Muscle layer of colon (tissue), 2 donors: ENCODE measurements around the gene OR6C70.
"Not testable (repeated sequence)": the region's sequence is repeated elsewhere in the genome, so short reads cannot be mapped to it uniquely, and the experiment has no call there.

Source experiments
- H3K27ac ChIP-seq: one replicate; pipeline ENCODE4 v1.7.0; 2013; ENCODE audit warnings: low read depth, mild to moderate bottlenecking, low read length, moderate library complexity
- H3K27me3 ChIP-seq, 2 donors: one replicate each; pipeline ENCODE4 v1.7.0; 2013; ENCODE audit warnings: low read length in 2 of 2, mild to moderate bottlenecking in 2 of 2; ENCODE audit not compliant: insufficient read depth in 2 of 2, control insufficient read depth in 1 of 2
- H3K36me3 ChIP-seq: one replicate; pipeline ENCODE4 v1.7.0; 2013; ENCODE audit warnings: mild to moderate bottlenecking, low read length; ENCODE audit not compliant: insufficient read depth
- H3K4me1 ChIP-seq: one replicate; pipeline ENCODE4 v1.7.0; 2013; ENCODE audit warnings: mild to moderate bottlenecking, low read length; ENCODE audit not compliant: insufficient read depth
- H3K4me3 ChIP-seq, 2 donors: one replicate each; pipeline ENCODE4 v1.7.0; 2013; ENCODE audit warnings: low read length in 2 of 2, low read depth in 1 of 2, mild to moderate bottlenecking in 1 of 2, moderate library complexity in 1 of 2
- H3K9ac ChIP-seq: one replicate; pipeline ENCODE4 v1.7.0; 2013; ENCODE audit warnings: low read length
- H3K9me3 ChIP-seq: one replicate; pipeline ENCODE4 v1.7.0; 2013; ENCODE audit warnings: mild to moderate bottlenecking, low read length
- donor health status: abdominal sarcoma.
- donor health status: Adenocarcinoma of cecum.

OR6C70 gene

DNA sequence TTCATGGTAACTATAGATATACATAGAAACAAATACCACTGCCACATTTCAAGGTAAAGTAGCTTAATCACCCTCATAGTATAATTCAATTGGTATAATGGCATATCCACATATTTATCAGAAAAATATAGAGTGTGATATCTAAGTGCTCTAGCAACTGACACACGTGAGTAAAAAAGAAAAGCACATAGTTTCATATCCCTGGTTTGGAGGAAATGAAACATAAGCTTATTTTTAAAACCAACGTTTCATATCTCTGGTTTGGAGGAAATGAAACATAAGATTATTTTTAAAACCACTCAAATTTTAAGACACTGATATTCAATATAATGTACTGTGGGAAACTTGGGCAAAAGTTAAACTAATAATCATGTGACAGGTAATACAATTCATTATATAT, 2.1 kb downstream of the OR6C70 start:
- Histone ChIP-seq H3K27me3 (no peaks in the 10 kb centered on the region), H3K27ac (no peak overlapping the region), H3K4me1 (no peaks in the 10 kb centered on the region), H3K4me3 (no peak overlapping the region), H3K9ac (no peak overlapping the region), H3K36me3 (no peaks in the 10 kb centered on the region), H3K9me3 (no peaks in the 10 kb centered on the region)

DNA sequence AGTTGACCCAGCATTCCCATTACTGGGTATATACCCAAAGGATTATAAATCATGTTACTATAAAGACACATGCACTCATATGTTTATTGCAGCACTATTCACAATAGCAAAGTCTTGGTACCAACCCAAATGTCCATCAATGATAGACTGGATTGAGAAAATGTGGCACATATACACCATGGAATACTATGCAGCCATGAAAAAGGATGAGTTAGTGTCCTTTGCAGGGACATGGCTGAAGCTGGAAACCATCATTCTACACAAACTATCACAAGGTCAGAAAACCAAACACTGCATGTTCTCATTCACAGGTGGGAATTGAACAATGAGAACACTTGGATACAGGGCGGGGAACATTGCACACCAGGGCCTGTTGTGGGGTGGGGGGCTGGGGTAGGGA, 5.0 kb downstream of the OR6C70 start:
- not testable (repeated sequence) for H3K9ac ChIP-seq, H3K27ac ChIP-seq, H3K9me3 ChIP-seq, H3K27me3 ChIP-seq, H3K4me1 ChIP-seq, H3K4me3 ChIP-seq, H3K36me3 ChIP-seq

DNA sequence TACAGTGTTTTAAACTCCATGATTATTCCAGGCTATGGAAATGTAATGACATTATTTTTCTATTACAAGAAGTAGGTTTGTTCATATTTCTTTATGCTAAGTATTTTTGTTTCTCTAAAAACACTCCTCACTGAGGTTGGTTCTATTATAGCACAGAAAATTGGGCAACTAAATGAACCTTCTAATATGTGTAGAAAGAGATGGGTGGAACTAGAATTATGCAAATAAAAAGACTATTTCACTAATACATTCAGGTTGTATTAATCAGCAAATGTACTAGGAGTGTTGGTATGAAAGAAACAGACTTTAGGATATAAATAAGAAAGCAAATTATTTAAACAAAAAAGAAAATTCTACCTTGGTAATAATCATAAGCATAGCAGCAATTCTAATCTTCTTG, 21.1 kb downstream of the OR6C70 start:
- Histone ChIP-seq H3K27me3 (no peaks in the 10 kb centered on the region), H3K9ac (no peak overlapping the region), H3K4me1 (no peaks in the 10 kb centered on the region), H3K36me3 (no peaks in the 10 kb centered on the region), H3K27ac (no peak overlapping the region), H3K4me3 (no peak overlapping the region), H3K9me3 (no peaks in the 10 kb centered on the region)

DNA sequence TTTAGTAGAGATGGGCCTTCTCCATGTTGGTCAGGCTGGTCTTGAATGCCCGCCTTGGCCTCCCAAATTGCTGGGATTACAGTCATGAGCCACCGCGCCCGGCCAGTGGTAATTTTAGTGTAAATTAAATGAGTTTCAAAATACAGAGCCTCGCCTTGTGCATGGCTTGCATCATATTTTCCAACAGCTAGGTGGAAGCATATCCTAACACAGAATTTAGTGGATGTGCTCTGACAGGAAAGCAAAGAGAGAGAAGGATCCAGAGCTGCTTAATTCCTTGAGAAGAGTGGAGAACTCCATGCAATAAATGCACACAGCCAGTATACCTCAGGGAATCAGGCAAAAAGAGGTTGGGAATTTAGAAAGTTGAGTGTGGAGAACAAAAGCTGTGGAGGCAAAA, 23.6 kb downstream of the OR6C70 start:
- no peak overlapping the region for H3K4me3 ChIP-seq
- H3K9me3 ChIP-seq: no peaks in the 10 kb centered on the region
- H3K9ac ChIP-seq: no peak overlapping the region
- H3K36me3 ChIP-seq: no peaks in the 10 kb centered on the region
- no peaks in the 10 kb centered on the region for H3K4me1 ChIP-seq
- no peaks in the 10 kb centered on the region for H3K27me3 ChIP-seq
- H3K27ac ChIP-seq: no peak overlapping the region

DNA sequence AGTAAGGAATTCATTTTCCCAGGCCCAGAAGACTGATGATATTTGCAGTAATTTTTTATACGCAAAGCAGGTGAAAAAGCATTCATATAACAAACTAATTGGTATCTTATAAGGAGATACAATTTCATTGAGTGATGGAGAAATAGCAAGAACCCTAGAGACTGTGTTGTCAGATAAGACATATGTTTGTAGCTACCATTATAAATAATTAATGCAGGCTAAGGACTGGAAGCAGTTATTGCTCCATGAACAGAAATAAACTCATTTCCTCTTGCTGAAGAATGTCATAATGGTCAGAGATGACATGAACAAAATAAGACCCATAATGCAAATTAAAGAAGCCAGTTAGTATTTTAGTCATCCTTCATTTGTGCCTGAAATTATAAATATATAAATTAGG, 24.6 kb downstream of the OR6C70 start:
- Histone ChIP-seq H3K9ac (no peak overlapping the region), H3K4me1 (no peaks in the 10 kb centered on the region), H3K9me3 (no peaks in the 10 kb centered on the region), H3K27me3 (no peaks in the 10 kb centered on the region), H3K36me3 (no peaks in the 10 kb centered on the region), H3K27ac (no peak overlapping the region), H3K4me3 (no peak overlapping the region)

DNA sequence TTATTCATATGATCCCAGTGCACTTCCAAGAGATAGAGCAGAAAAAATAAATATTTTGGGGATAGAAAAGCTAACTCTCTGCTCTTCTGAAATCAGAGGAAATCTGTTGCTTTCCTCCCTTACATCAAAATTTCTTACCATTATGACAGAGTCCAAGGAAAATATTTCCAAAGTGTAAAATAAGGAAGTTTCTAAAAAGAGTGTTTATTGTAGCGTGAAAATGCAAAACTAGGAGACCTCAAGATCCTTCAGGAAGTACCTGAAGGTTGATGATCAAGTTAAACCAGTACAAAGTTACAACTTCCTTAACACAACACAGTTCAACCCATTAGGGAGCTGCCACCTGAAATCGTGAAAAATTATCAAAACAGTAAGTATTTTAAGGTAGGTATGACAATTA, 26.2 kb downstream of the OR6C70 start, which contains the start of gene OR6C2:
TSS of gene OR6C2 (plus strand) at position 301 of the 400 bp plus-strand sequence. CDS start 8,138 bp downstream, outside the sequence.
- no peaks in the 10 kb centered on the region for H3K27me3 ChIP-seq
- H3K4me1 ChIP-seq: no peaks in the 10 kb centered on the region
- H3K27ac ChIP-seq: no peak within 1 kb of the TSS
- H3K4me3 ChIP-seq: no peak within 1 kb of the TSS
- H3K9ac ChIP-seq: no peak within 1 kb of the TSS
- H3K36me3 ChIP-seq: no peaks in the 10 kb centered on the region
- no peaks in the 10 kb centered on the region for H3K9me3 ChIP-seq

DNA sequence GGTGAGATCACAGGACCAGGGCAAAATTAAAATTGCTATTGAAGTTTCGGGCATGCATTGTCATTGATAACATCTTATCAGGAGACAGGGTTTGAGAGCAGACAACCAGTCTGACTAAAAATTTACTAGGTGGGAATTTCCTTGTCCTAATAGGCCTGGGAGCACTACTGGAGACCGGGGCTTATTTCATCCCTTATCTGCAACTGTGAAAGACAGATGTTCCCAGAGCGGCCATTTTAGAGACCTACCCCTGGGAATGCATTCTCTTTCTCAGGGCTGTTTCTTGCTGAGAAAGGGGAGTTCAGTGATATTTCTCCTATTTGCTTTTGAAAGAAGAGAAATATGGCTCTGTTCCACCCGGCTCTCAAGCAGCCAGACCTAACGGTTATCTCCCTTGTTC, 28.7 kb downstream of the OR6C70 start:
- H3K27ac ChIP-seq, H3K9me3 ChIP-seq, H3K27me3 ChIP-seq, H3K4me1 ChIP-seq, H3K36me3 ChIP-seq, H3K9ac ChIP-seq, H3K4me3 ChIP-seq: not testable (repeated sequence)

DNA sequence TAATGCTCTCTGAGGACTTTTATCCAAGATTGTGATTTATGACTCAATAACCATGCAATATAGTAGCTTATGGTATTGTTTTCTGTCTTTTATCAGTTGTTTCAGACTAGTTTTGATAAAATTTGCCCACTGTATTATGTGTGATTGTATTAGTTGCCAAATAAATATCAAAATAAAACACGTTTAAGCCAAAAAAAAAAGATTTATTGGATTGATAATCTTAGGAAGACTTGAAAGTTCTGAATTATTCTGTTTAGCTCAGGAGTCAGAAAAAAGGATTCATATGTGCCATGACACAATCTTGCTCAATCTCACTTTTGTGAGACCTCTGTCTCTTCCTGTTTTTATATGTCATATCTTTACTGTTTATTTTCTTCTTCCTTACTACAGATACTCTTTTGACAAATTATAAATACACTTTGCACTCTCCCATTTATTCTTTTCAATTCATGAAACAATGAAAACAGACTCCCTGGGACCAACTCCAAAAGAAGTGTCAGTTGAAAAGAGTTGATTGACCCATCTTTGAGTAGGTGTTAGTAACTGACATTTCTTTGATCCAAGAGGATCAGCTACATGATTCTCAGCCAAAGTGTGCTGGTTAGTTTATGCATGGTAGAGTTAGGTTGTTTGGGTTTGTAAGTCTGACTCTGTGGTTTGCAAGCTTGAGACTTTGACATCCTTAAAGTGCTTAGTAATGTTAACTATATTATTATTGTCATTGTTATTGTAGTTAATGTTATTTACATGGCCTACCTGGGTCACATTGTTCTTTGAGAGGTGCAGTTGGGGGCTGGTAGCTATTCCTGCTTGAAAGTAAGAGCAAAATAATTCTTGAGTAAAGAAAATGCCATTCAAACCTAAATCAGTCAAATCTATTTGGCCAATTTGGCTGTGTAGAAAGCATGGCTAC, 41.4 kb downstream of the OR6C70 start:
- H3K27me3 ChIP-seq: no peaks in the 10 kb centered on the region
- H3K27ac ChIP-seq: no peak overlapping the region
- H3K4me1 ChIP-seq: no peaks in the 10 kb centered on the region
- H3K9me3 ChIP-seq: no peaks in the 10 kb centered on the region
- H3K4me3 ChIP-seq: no peak overlapping the region
- H3K36me3 ChIP-seq: no peaks in the 10 kb centered on the region
- H3K9ac ChIP-seq: no peak overlapping the region

DNA sequence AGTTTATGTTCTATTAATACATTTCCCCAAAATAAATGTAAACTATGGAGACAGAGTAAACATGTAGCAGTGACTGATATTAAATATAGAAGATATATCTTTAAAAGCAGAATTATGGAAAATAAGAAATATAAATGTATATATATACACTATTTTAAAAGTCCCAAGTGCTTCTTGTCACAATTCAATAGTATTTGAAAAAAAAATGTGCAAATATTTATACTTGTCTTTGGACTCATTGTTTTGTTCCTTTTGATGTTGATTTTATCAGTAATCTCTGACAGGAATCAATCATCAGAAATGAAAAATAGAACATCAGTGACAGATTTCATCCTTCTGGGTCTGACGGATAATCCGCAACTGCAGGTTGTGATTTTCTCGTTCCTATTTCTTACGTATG, 44.0 kb downstream of the OR6C70 start, which contains the start of gene OR6C76:
TSS of gene OR6C76 (plus strand) at position 301 of the 400 bp plus-strand sequence. CDS start at position 301, 0 bp downstream.
- no peak within 1 kb of the TSS for H3K4me3 ChIP-seq
- H3K9ac ChIP-seq: no peak within 1 kb of the TSS
- H3K9me3 ChIP-seq: no peaks in the 10 kb centered on the region
- H3K36me3 ChIP-seq: no peaks in the 10 kb centered on the region
- H3K27me3 ChIP-seq: no peaks in the 10 kb centered on the region
- H3K27ac ChIP-seq: no peak within 1 kb of the TSS
- no peaks in the 10 kb centered on the region for H3K4me1 ChIP-seq

DNA sequence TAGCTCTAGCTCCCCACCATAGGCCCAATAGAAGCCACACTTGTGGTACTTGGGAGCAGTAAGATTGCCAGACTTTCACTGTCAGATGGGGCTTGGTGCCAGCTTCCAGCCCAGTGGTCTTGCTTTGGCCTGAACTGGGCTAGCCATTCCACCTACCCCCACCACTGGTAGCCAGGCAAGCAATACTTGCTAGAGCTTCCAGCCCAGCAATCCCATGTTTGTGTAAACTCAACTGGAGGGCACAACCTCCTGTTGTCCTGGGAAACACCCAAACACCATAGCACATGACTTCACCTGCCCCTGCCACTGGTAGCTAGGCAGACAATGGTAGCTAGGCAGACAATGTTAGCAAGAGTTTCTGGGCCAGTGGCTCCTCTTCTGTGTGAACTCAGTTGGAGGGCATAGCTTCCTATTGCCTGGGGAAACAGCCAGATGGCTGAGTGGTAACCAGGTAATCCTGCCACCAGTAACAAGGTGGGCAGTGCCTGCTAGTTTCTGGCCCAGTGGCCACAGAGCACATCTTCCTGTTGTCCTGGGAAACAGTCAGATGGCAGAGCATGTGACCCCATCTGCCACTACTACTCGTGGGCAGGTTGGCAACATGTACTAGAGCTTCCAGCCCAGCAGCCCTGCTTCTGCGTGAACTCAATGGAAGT, 49.5 kb downstream of the OR6C70 start:
- Histone ChIP-seq H3K27ac (no peak overlapping the region), H3K9ac (no peak overlapping the region), H3K27me3 (no peaks in the 10 kb centered on the region), H3K4me3 (no peak overlapping the region), H3K4me1 (no peaks in the 10 kb centered on the region), H3K36me3 (no peaks in the 10 kb centered on the region), H3K9me3 (no peaks in the 10 kb centered on the region)
